T-helper 2 cell (primary cell): ENCODE measurements around the gene WDR46.

Source experiments
- DNase-seq, 5 experiments: peaks; one replicate each; pipeline versions ENCODE4 v3.0.0 to v3.0.0-alpha.2; 2012 to 2022
- total RNA-seq, 2 donors: gene quantifications; one replicate each; lab custom pipeline; 2026; lab: John Stamatoyannopoulos, UW

The WDR46 gene
- total RNA-seq: 31.8 to 39.3 reads per million in 2 donors

GRCh38 chr6:33288921-33289783 is at the start of gene WDR46, which contains the start of gene PFDN6:
Gene WDR46 (minus strand): TSS chr6:33289239. CDS start chr6:33289170, 69 bp downstream.
Gene PFDN6 (plus strand): TSS chr6:33289601. CDS start chr6:33289857, 256 bp downstream.
- DNase-seq: peak; percentile 36 to 94 (median 74)

GRCh38 chr6:33336495-33336894 is 47.5 kb upstream of the WDR46 start:
- no peak for DNase-seq

- no peak for DNase-seq
Measured at GRCh38 chr6:33335916-33336315, 46.9 kb upstream of the WDR46 start.

GRCh38 chr6:33333666-33334065 is 44.6 kb upstream of the WDR46 start:
- DNase-seq: no peak

- DNase-seq: no peak
Measured at GRCh38 chr6:33330736-33331135, 41.7 kb upstream of the WDR46 start.

GRCh38 chr6:33329058-33329457 is 40.0 kb upstream of the WDR46 start:
- DNase-seq: no peak

GRCh38 chr6:33324125-33324524 is 35.1 kb upstream of the WDR46 start:
- DNase-seq: no peak

- DNase-seq: peak in 1 of 5 experiments; percentile 32
Measured at GRCh38 chr6:33323623-33323948, 34.5 kb upstream of the WDR46 start.

GRCh38 chr6:33321227-33321626 is 32.2 kb upstream of the WDR46 start:
- no peak for DNase-seq

GRCh38 chr6:33320315-33321181 is 31.5 kb upstream of the WDR46 start:
- DNase-seq: no peak

GRCh38 chr6:33319939-33320314 is 30.9 kb upstream of the WDR46 start:
- DNase-seq: no peak

GRCh38 chr6:33318426-33319073 is 29.5 kb upstream of the WDR46 start:
- no peak for DNase-seq

- DNase-seq: peak; percentile 88 to 98 (median 94)
Measured at GRCh38 chr6:33317669-33318425, 28.8 kb upstream of the WDR46 start, which contains the start of gene ZBTB22. Gene ZBTB22 (minus strand): TSS chr6:33317744. CDS start chr6:33316916, 828 bp downstream.

- no peak for DNase-seq
Measured at GRCh38 chr6:33317419-33317668, 28.3 kb upstream of the WDR46 start.

GRCh38 chr6:33316603-33317418 is 27.8 kb upstream of the WDR46 start:
- peak in 1 of 5 experiments; percentile 50 for DNase-seq

- no peak for DNase-seq
Measured at GRCh38 chr6:33315793-33316602, 27.0 kb upstream of the WDR46 start.

GRCh38 chr6:33314943-33315792 is 26.1 kb upstream of the WDR46 start:
- DNase-seq: no peak

- peak; percentile 41 to 87 (median 71) for DNase-seq
Measured at GRCh38 chr6:33314515-33314942, 25.5 kb upstream of the WDR46 start.

- DNase-seq: peak; percentile 68 to 91 (median 82)
Measured at GRCh38 chr6:33313709-33314514, 24.9 kb upstream of the WDR46 start, which contains the start of gene TAPBP. Gene TAPBP (minus strand): TSS chr6:33314078. CDS start chr6:33314041, 37 bp downstream.
